Measurements from ENCODE around the gene USP37. TPM values are rescaled to one million over a fixed set of nuclear protein-coding genes. Genes with fewer than 3 reads are reported as not detected.
A peak's percentile ranks its signal among the peaks of the same experiment; 100 is the strongest.

USP37 gene
- total RNA-seq, 2 donors from 2014 or later = 6.0 to 14.5 TPM

- TF ChIP-seq CTCF (IDR thresholded peaks at IDR 0.05) (no peak), POLR2A (IDR thresholded peaks at IDR 0.05) (no peak)
- peak overlapping the region in 1 of 4 donors; percentile 7 for H3K27ac ChIP-seq
- WGBS, 2 donors = 66 to 71% methylated on average over 3 of the region's 3 CpGs
- no peaks in the 10 kb centered on the region for H3K4me1 ChIP-seq
- no peaks in the 10 kb centered on the region for H3K27me3 ChIP-seq
- DNase-seq (peak in 3 of 4 donors; percentile 16 to 22 (median 16)), ATAC-seq (no peak)
- H3K9me3 ChIP-seq = no peaks in the 10 kb centered on the region
- intact Hi-C loops (cut with DNase I) = no loop called here
- H3K4me3 ChIP-seq = no peak overlapping the region
- H3K36me3 ChIP-seq (replicated peaks in 1 of 2; ENCODE audit: insufficient read depth in 1 of 2, low read depth in 2 of 2) = peaks cover 10 to 11% of the 10 kb centered on the region in 2 donors
These were observed 91.5 kb downstream of the USP37 start for GRCh38 chr2:218476676-218477075.

GRCh38 chr2:218474527-218474926 is 93.6 kb downstream of the USP37 start:
- WGBS, 2 donors = 78 to 79% methylated on average over 3 of the region's 3 CpGs
- Histone ChIP-seq H3K27me3 (no peaks in the 10 kb centered on the region), H3K27ac (no peak overlapping the region), H3K9me3 (no peaks in the 10 kb centered on the region), H3K36me3 (replicated peaks in 1 of 2; ENCODE audit: insufficient read depth in 1 of 2, low read depth in 2 of 2) (peaks cover 9 to 11% of the 10 kb centered on the region in 2 donors), H3K4me3 (no peak overlapping the region), H3K4me1 (no peaks in the 10 kb centered on the region)
- no peak for ATAC-seq
- intact Hi-C loops (cut with DNase I) = no loop called here
- DNase-seq = no peak
- TF ChIP-seq CTCF (IDR thresholded peaks at IDR 0.05) (no peak), POLR2A (IDR thresholded peaks at IDR 0.05) (no peak)

- DNase-seq (no peak), ATAC-seq (no peak)
- H3K27ac ChIP-seq = no peak overlapping the region
- H3K36me3 ChIP-seq (replicated peaks in 1 of 2; ENCODE audit: insufficient read depth in 1 of 2, low read depth in 2 of 2) = peaks cover 9 to 11% of the 10 kb centered on the region in 2 donors
- no peaks in the 10 kb centered on the region for H3K27me3 ChIP-seq
- H3K4me3 ChIP-seq = no peak overlapping the region
- H3K4me1 ChIP-seq = no peaks in the 10 kb centered on the region
- TF ChIP-seq POLR2A (IDR thresholded peaks at IDR 0.05) (no peak), CTCF (IDR thresholded peaks at IDR 0.05) (no peak)
- intact Hi-C loops (cut with DNase I) = no loop called here
- no peaks in the 10 kb centered on the region for H3K9me3 ChIP-seq
These were observed 95.2 kb downstream of the USP37 start for GRCh38 chr2:218472988-218473387.

GRCh38 chr2:218471982-218472381 is 96.2 kb downstream of the USP37 start:
- H3K36me3 ChIP-seq (replicated peaks in 1 of 2; ENCODE audit: insufficient read depth in 1 of 2, low read depth in 2 of 2) = peaks cover 9 to 11% of the 10 kb centered on the region in 2 donors
- H3K4me3 ChIP-seq = no peak overlapping the region
- DNase-seq = peak in 1 of 4 donors; percentile 53
- no peak for ATAC-seq
- H3K27ac ChIP-seq = no peak overlapping the region
- no peaks in the 10 kb centered on the region for H3K4me1 ChIP-seq
- H3K9me3 ChIP-seq = no peaks in the 10 kb centered on the region
- no peaks in the 10 kb centered on the region for H3K27me3 ChIP-seq
- WGBS, 2 donors = 70 to 75% methylated on average over 5 of the region's 5 CpGs
- no peak for TF ChIP-seq POLR2A (IDR thresholded peaks at IDR 0.05)
- no peak for TF ChIP-seq CTCF (IDR thresholded peaks at IDR 0.05)
- intact Hi-C loops (cut with DNase I) = no loop called here

- no peak overlapping the region for H3K4me3 ChIP-seq
- intact Hi-C loops (cut with DNase I) = no loop called here
- no peaks in the 10 kb centered on the region for H3K27me3 ChIP-seq
- no peaks in the 10 kb centered on the region for H3K9me3 ChIP-seq
- no peak for ATAC-seq
- TF ChIP-seq POLR2A (IDR thresholded peaks at IDR 0.05) (no peak), CTCF (IDR thresholded peaks at IDR 0.05) (no peak)
- H3K4me1 ChIP-seq = no peaks in the 10 kb centered on the region
- H3K36me3 ChIP-seq (replicated peaks in 1 of 2; ENCODE audit: insufficient read depth in 1 of 2, low read depth in 2 of 2) = peaks cover 6% of the 10 kb centered on the region in 2 donors
- no peak for DNase-seq
- 80 to 94% methylated on average over 2 of the region's 2 CpGs for WGBS, 2 donors
- no peak overlapping the region for H3K27ac ChIP-seq
These were observed 97.1 kb downstream of the USP37 start for GRCh38 chr2:218471036-218471435.

Measured in body of pancreas (tissue), 4 donors.